ENCODE results near the gene ZNF445. TPM values are rescaled to one million over a fixed set of nuclear protein-coding genes. Genes with fewer than 3 reads are reported as not detected.
"Not testable (repeated sequence)": the region's sequence is repeated elsewhere in the genome, so short reads cannot be mapped to it uniquely, and the experiment has no call there.

Gene ZNF445
- total RNA-seq, 2 donors from 2014 or later: 9.2 to 15.7 TPM

DNA sequence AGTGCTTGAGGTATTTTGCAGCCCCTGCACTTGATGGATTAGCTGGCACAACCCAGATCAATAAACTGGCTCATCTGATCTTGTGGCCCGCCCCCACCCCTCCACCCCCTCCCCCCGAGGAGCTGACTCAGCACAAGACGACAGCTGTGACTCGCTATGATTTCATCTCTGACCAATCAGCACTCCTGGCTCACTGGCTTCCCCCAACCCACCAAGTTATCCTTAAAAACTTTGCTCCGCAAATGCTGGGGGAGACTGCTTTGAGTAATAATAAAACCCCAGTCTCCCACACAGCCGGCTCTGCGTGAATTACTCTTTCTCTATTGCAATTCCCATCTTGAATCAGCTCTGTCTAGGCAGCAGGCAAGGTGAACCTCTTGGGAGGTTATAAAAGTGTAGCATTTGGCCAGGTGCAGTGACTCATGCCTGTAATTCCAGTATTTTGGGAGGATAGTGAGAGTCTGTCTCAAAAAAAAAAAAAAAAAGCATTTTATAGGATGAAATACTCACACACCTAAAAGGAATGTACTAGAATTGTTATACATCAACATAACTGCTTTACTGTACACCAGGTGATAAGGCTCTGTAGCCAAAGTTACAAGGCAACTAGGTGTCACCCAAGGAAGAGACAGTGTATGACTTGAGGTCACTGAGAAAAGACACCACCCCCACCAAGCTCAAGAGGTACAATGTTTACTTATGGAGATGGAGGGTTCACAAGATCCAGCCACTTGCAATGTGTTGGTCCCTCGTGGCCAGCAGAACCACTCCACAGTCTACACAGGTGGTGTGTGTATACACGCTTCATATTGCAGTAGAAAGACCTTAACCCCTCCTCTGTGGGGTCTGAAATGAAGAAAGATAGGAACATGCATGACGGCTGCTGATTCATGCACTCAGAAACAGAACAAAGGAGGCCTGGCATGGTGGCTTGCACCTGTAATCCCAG, 8.6 kb downstream of the ZNF445 start:
- Histone ChIP-seq H3K9me3 (no peaks in the 10 kb centered on the region), H3K4me1 (ENCODE audit: control insufficient read depth in 1 of 2, low read depth in 2 of 2) (no peaks in the 10 kb centered on the region), H3K27ac (no peak overlapping the region), H3K36me3 (peaks cover under 1% of the 10 kb centered on the region), H3K27me3 (replicated peaks; ENCODE audit: insufficient read depth) (no peaks in the 10 kb centered on the region), H3K4me3 (no peak overlapping the region)
- DNase-seq (ENCODE audit: low spot score) (no peak), ATAC-seq (ENCODE audit: insufficient number of reproducible peaks, low FRiP score, low read depth) (no peak)
- TF ChIP-seq, protein P1, sequence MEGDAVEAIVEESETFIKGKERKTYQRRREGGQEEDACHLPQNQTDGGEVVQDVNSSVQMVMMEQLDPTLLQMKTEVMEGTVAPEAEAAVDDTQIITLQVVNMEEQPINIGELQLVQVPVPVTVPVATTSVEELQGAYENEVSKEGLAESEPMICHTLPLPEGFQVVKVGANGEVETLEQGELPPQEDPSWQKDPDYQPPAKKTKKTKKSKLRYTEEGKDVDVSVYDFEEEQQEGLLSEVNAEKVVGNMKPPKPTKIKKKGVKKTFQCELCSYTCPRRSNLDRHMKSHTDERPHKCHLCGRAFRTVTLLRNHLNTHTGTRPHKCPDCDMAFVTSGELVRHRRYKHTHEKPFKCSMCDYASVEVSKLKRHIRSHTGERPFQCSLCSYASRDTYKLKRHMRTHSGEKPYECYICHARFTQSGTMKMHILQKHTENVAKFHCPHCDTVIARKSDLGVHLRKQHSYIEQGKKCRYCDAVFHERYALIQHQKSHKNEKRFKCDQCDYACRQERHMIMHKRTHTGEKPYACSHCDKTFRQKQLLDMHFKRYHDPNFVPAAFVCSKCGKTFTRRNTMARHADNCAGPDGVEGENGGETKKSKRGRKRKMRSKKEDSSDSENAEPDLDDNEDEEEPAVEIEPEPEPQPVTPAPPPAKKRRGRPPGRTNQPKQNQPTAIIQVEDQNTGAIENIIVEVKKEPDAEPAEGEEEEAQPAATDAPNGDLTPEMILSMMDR (IDR thresholded peaks at IDR 0.05): no peak

DNA sequence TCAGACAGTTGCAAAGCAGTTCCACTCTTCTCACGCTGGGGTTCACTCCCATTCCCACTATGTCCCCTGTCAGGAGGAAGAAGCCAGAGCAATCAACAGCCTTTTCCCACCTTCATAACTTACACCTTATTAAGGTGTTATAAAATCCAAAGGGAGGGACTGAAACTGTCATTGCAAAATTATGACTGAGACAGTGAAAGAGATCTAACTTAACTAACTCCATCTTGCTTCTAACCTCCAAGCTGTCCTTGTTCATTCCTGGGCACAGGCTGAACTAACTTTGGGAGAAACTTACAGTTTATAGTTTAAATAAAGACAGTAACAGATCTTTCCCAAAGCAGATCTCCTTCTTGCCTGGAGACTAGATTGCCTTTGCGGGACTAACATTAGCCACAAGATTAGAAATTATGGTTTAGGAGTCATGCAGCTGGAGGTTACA, 9.4 kb downstream of the ZNF445 start:
- not testable (repeated sequence) for H3K36me3 ChIP-seq; H3K4me1 ChIP-seq (ENCODE audit: control insufficient read depth in 1 of 2, low read depth in 2 of 2); H3K27ac ChIP-seq; H3K27me3 ChIP-seq (replicated peaks; ENCODE audit: insufficient read depth); H3K9me3 ChIP-seq; DNase-seq (ENCODE audit: low spot score); H3K4me3 ChIP-seq; ATAC-seq (ENCODE audit: insufficient number of reproducible peaks, low FRiP score, low read depth)

GRCh38 chr3:44467241-44467640, 10.2 kb downstream of the ZNF445 start:
- DNase-seq (ENCODE audit: low spot score): no peak
- Histone ChIP-seq H3K4me1 (ENCODE audit: control insufficient read depth in 1 of 2, low read depth in 2 of 2) (no peaks in the 10 kb centered on the region), H3K27me3 (replicated peaks; ENCODE audit: insufficient read depth) (no peaks in the 10 kb centered on the region), H3K27ac (no peak overlapping the region), H3K9me3 (no peaks in the 10 kb centered on the region), H3K4me3 (no peak overlapping the region), H3K36me3 (peaks cover 4% of the 10 kb centered on the region)
- no peak for ATAC-seq (ENCODE audit: insufficient number of reproducible peaks, low FRiP score, low read depth)
- TF ChIP-seq, protein P1 (IDR thresholded peaks at IDR 0.05): no peak

DNA sequence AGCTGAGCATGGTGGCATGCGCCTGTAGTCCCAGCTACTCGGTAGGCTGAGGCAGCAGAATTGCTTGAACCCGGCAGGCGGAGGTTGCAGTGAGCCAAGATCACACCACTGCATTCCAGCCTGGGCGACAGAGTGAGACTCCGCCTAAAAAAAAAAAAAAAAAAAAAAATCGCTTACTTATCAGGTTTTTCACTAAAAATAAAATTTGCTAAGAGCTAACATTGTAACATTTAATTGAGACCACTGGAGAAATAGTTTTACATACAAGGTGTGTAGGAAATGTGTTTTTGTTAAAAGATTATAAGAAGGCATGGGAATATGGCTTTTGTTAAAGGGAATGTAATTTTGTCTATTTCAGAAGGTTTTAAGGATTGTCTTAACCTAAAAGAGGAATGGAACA, 12.6 kb downstream of the ZNF445 start:
- H3K4me3 ChIP-seq; DNase-seq (ENCODE audit: low spot score); H3K4me1 ChIP-seq (ENCODE audit: control insufficient read depth in 1 of 2, low read depth in 2 of 2); H3K27ac ChIP-seq; H3K27me3 ChIP-seq (replicated peaks; ENCODE audit: insufficient read depth); ATAC-seq (ENCODE audit: insufficient number of reproducible peaks, low FRiP score, low read depth); H3K36me3 ChIP-seq; H3K9me3 ChIP-seq: not testable (repeated sequence)

GRCh38 chr3:44464509-44464908, 13.0 kb downstream of the ZNF445 start:
- ATAC-seq (ENCODE audit: insufficient number of reproducible peaks, low FRiP score, low read depth) (no peak), DNase-seq (ENCODE audit: low spot score) (no peak)
- no peak overlapping the region for H3K27ac ChIP-seq
- peaks cover 7% of the 10 kb centered on the region for H3K9me3 ChIP-seq
- no peaks in the 10 kb centered on the region for H3K4me1 ChIP-seq (ENCODE audit: control insufficient read depth in 1 of 2, low read depth in 2 of 2)
- TF ChIP-seq, protein P1 (IDR thresholded peaks at IDR 0.05): no peak
- peaks cover 4% of the 10 kb centered on the region for H3K36me3 ChIP-seq
- no peaks in the 10 kb centered on the region for H3K27me3 ChIP-seq (replicated peaks; ENCODE audit: insufficient read depth)
- no peak overlapping the region for H3K4me3 ChIP-seq

GRCh38 chr3:44460050-44460449, 17.4 kb downstream of the ZNF445 start:
- H3K4me1 ChIP-seq (ENCODE audit: control insufficient read depth in 1 of 2, low read depth in 2 of 2); H3K27me3 ChIP-seq (replicated peaks; ENCODE audit: insufficient read depth); DNase-seq (ENCODE audit: low spot score); ATAC-seq (ENCODE audit: insufficient number of reproducible peaks, low FRiP score, low read depth); H3K9me3 ChIP-seq; H3K4me3 ChIP-seq; H3K27ac ChIP-seq: not testable (repeated sequence)
- H3K36me3 ChIP-seq: peaks cover 24% of the 10 kb centered on the region

Data from thoracic aorta (tissue), 2 donors.